Muscle layer of colon (tissue), 2 donors: ENCODE results near the gene MUC3A.
"Not testable (repeated sequence)": the region's sequence is repeated elsewhere in the genome, so short reads cannot be mapped to it uniquely, and the experiment has no call there.

ENCODE experiments used
- H3K27ac ChIP-seq: one replicate; pipeline ENCODE4 v1.7.0; 2013; ENCODE audit warnings: low read depth, mild to moderate bottlenecking, low read length, moderate library complexity
- H3K27me3 ChIP-seq, 2 donors: one replicate each; pipeline ENCODE4 v1.7.0; 2013; ENCODE audit warnings: low read length in 2 of 2, mild to moderate bottlenecking in 2 of 2; ENCODE audit not compliant: insufficient read depth in 2 of 2, control insufficient read depth in 1 of 2
- H3K36me3 ChIP-seq: one replicate; pipeline ENCODE4 v1.7.0; 2013; ENCODE audit warnings: mild to moderate bottlenecking, low read length; ENCODE audit not compliant: insufficient read depth
- H3K4me1 ChIP-seq: one replicate; pipeline ENCODE4 v1.7.0; 2013; ENCODE audit warnings: mild to moderate bottlenecking, low read length; ENCODE audit not compliant: insufficient read depth
- H3K4me3 ChIP-seq, 2 donors: one replicate each; pipeline ENCODE4 v1.7.0; 2013; ENCODE audit warnings: low read length in 2 of 2, low read depth in 1 of 2, mild to moderate bottlenecking in 1 of 2, moderate library complexity in 1 of 2
- H3K9ac ChIP-seq: one replicate; pipeline ENCODE4 v1.7.0; 2013; ENCODE audit warnings: low read length
- H3K9me3 ChIP-seq: one replicate; pipeline ENCODE4 v1.7.0; 2013; ENCODE audit warnings: mild to moderate bottlenecking, low read length
- donor health status: abdominal sarcoma.
- donor health status: Adenocarcinoma of cecum.

The MUC3A gene

DNA sequence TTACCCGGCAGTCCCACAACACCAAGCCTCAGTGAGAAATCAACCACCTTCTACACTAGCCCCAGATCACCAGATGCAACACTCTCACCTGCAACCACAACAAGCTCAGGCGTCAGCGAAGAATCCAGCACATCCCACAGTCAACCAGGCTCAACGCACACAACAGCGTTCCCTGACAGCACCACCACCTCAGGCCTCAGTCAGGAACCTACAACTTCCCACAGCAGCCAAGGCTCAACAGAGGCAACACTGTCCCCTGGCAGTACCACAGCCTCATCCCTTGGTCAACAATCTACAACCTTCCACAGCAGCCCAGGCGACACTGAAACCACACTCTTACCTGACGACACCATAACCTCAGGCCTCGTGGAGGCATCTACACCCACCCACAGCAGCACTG is 53.0 kb downstream of the MUC3A start:
- H3K27ac ChIP-seq, H3K4me1 ChIP-seq, H3K9me3 ChIP-seq, H3K4me3 ChIP-seq, H3K27me3 ChIP-seq, H3K9ac ChIP-seq, H3K36me3 ChIP-seq: not testable (repeated sequence)

DNA sequence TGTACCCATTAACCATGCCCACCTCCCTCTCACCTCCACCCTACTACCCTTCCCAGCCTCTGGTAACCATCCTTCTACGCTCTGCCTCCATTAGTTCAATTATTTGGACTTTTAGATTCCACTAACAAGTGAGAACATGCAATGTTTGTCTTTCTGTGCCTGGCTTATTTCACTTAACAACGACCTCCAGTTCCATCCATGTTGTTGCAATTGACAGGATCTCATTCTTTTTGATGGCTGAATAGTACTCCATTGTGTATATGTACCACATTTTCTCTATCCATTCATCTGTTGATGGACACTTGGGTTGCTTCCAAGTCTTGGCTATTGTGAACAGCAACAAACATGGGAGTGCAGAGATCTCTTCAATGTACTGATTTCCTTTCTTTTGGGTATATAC is 58.0 kb downstream of the MUC3A start:
- H3K4me1 ChIP-seq, H3K4me3 ChIP-seq, H3K9ac ChIP-seq, H3K9me3 ChIP-seq, H3K36me3 ChIP-seq, H3K27me3 ChIP-seq, H3K27ac ChIP-seq: not testable (repeated sequence)

DNA sequence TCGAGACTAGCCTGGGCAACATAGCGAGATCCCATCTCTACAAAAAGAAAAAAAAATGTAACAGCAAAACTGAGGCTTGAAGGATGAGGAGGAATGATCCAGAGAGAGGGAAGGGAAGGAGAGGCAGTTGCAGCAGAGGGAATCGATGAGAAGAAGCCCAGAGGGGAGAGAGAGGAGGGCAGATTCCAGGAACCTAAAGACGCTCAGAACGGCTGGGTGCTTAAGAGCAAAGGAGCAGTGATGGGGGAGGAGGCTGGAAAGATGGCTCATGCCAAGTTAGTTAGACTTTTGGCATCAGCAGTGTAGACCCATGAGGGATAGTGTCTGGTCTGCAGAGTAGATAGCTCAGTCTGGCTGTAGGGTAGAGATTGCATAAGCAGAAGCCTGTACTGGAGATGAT is 60.3 kb downstream of the MUC3A start:
- H3K4me1 ChIP-seq, result no peaks in the 10 kb centered on the region
- H3K4me3 ChIP-seq, result no peak overlapping the region
- no peaks in the 10 kb centered on the region for H3K9me3 ChIP-seq
- no peaks in the 10 kb centered on the region for H3K36me3 ChIP-seq
- no peak overlapping the region for H3K27ac ChIP-seq
- no peaks in the 10 kb centered on the region for H3K27me3 ChIP-seq
- H3K9ac ChIP-seq, result no peak overlapping the region

DNA sequence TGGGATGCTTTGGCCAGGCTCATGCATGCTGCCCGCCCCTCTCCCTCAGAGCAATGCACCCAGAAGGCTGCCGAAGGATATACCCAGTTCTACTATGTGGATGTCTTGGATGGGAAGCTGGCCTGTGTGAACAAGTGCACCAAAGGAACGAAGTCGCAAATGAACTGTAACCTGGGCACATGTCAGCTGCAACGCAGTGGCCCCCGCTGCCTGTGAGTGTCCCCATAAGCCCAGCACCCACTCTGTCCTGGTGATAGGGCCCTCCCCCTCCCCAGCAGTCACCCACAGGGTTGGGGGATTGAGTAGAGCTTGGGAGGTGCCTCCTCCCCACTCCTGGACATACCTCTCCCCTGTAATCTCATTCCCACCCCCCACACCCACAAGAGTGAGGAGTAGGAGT is 63.6 kb downstream of the MUC3A start:
- H3K4me3 ChIP-seq, result no peak overlapping the region
- H3K4me1 ChIP-seq, result peaks cover 4% of the 10 kb centered on the region
- H3K36me3 ChIP-seq, result no peaks in the 10 kb centered on the region
- H3K9me3 ChIP-seq, result no peaks in the 10 kb centered on the region
- H3K27ac ChIP-seq, result no peak overlapping the region
- peaks cover 0 to 7% of the 10 kb centered on the region in 2 donors for H3K27me3 ChIP-seq
- H3K9ac ChIP-seq, result no peak overlapping the region

DNA sequence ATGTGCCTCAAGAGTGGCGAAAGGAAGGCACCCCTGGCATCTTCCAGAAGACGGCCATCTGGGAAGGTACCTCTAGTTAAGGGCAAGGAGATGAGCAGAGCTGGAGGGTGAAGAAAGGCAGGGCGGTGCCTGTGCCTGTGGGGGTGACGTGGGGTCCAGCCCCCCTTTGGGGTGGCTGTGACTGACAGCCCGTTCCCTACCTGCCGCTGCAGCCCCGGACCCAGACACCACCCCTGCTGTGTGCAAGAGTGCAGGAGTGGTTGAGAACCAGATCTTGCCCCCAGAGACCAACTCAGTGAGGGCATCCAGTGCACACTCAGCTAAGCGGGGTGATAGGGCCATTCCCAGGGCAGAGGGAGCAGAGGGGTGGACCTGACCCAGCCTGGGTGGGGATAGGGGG is 66.3 kb downstream of the MUC3A start:
- Histone ChIP-seq H3K9ac (no peak overlapping the region), H3K9me3 (no peaks in the 10 kb centered on the region), H3K4me1 (peaks cover 4% of the 10 kb centered on the region), H3K4me3 (no peak overlapping the region), H3K27ac (no peak overlapping the region), H3K36me3 (no peaks in the 10 kb centered on the region), H3K27me3 (peaks cover 0 to 7% of the 10 kb centered on the region in 2 donors)

DNA sequence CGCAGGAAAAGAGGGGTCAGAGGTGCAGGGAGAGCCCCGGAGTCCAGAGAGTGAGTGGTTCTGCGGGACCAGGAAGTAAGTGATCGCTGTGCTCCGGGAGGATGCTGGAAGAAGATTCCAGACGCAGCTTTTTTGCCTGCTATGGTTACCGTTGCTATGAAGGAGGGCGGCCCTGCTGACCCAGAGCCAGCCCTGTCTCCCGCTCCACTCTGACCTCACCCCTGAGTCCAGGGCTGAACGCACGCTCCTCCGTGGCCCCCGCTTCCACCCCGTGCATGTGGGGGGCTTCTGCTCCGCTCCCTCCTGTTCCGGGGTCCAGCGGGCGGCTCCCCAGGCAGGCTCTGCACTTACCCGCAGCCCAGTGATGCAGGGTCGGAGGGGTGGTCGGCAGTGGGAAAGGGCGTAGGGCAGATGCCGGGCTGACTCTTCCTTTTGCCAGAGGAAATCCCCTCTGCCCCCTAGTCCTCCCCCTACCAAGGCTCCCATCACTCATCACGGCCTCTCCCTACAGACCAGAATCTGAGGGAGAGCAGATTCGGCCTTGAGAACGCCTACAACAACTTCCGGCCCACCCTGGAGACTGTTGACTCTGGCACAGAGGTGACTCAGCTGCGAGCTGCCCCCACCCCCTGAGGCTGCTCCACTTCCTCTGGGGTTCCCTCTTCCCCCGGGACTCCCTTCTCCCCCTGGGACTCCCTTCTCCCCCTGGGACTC is 67.9 kb downstream of the MUC3A start:
- Histone ChIP-seq H3K36me3 (no peaks in the 10 kb centered on the region), H3K9me3 (no peaks in the 10 kb centered on the region), H3K4me1 (peaks cover 4% of the 10 kb centered on the region), H3K4me3 (peak overlapping the region in 1 of 2 donors; percentile 29), H3K27me3 (peaks cover 0 to 10% of the 10 kb centered on the region in 2 donors), H3K27ac (no peak overlapping the region), H3K9ac (no peak overlapping the region)
